A673 (cell line): ENCODE results near the gene EPB41L5.

Source experiments
- CTCF ChIP-seq: fragments of 300-800, 200-600 bp; sonication (generic); conservative IDR thresholded peaks from 2 replicates; pipeline ENCODE4 v1.5.1; 2017; ENCODE audit warnings: low read depth, mild to moderate bottlenecking, antibody characterized with exemption, low read length, moderate library complexity, mixed read lengths
- EZH2 ChIP-seq: fragments of 200-600 bp; sonication (generic); IDR thresholded peaks from 2 replicates; pipeline ENCODE4 v1.6.1; 2017; ENCODE audit warnings: borderline replicate concordance, low read depth, mild to moderate bottlenecking, mixed read lengths, antibody characterized with exemption, low read length; ENCODE audit not compliant: poor library complexity, severe bottlenecking

- no peak for TF ChIP-seq CTCF
- no peak for TF ChIP-seq EZH2
Observed at GRCh38 chr2:120032297-120032696, 19.4 kb downstream of the EPB41L5 start.
